Caki2 (cell line): ENCODE data around the gene TKFC. TPM values are rescaled to one million over a fixed set of nuclear protein-coding genes. Genes with fewer than 3 reads are reported as not detected.
A peak's percentile ranks its signal among the peaks of the same experiment; 100 is the strongest.

ENCODE experiments used
- DNase-seq: peaks from one replicate; pipeline ENCODE4 v3.0.0-alpha.2; 2015; ENCODE audit warnings: low read depth
- in situ Hi-C: cut with HindIII; loops from 2 replicates; pipeline ENCODE4 v1.10.0; 2016; ENCODE audit warnings: low sequenced_read_pairs, low pct_unique_long_range_greater_than_20kb, mixed read lengths
- total RNA-seq: library from RNA; depleted of rRNA; stranded (reverse); fragments of >200 nt; shearing (Covaris generic); gene quantifications from 2 replicates; pipeline ENCODE4 v1.2.3, GENCODE V29; 2014; ENCODE audit warnings: low replicate concordance; rRNA removed

Gene TKFC
- 69.5 and 73.5 TPM in 2 replicates for total RNA-seq

DNA sequence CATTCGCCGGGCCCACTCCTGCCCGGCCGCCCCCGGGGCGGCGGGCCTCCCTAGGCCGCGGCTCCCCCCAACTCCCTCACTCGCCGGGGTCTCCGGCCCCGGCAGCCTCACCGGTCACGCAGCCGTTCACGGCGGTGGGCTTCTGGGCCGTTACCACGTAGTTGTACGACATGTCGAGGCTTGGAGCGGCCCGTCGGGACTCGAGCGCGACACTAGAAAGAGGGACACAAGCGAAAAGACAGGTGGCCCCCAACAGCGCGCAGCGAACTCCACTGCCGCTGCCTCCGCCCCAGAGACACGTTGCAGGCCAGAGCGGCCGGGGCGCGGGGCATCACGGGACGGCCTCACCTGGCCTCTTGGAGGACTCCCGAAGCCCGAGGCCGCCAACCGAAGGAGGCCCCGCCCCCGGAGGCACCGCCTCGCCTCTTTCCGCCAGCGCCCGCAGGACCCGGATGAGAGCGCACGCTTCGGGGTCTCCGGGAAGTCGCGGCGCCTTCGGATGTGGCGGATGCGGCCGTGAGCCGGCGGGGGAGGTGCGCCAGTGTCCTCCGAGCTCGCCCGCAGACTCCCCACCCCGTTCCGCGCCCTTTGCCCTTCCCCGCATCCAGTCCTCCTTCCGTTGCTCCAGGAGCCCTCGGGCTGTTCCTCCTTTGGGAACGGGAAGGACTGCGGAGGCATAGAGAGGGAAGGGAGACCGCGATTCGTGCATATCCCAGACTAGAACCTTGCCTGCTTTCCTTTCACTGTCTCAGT lies at the start of gene TKFC, which contains the start of gene DDB1:
Gene TKFC (plus strand): TSS at position 432 of the 753 bp plus-strand sequence. CDS start 1,501 bp downstream, outside the sequence.
Gene DDB1 (minus strand): TSS at position 309 of the 753 bp plus-strand sequence. CDS start 137 bp downstream, at position 172.
- peak; percentile 84 for DNase-seq
- in situ Hi-C loops: no loop called here

- no peak for DNase-seq
Observed at GRCh38 chr11:61283613-61284012, 49.4 kb upstream of the TKFC start.

DNA sequence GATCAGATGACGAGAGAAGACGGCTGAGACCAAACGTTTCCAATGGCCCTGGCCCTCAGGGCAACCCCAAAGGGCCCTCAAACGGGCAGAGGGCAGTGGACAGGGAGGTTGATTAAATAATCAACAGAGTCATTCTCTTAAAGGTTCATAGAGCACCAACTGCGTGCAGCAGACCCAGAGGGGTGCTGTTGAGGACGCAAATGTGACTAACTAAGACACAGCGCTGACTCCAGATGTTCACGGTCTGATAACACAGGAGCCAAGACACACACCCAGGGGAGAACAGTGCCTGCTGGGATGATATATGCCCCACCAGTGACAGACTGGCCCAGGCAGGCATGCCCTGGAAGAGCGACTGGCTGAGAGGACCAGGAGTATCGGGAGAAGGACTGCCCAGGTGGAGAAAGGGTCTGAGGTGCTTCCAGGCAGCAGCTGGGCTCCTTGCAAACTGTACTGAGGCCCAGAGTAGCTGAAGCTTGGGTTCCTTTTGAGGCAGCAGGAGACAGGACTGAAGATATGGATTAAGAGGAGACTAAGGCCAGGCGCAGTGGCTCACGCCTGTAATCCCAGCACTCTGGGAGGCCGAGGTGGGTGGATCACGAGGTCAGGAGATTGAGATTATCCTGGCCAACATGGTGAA lies 45.6 kb upstream of the TKFC start:
- in situ Hi-C loops: no loop called here
- peak; percentile 65 for DNase-seq

More at GRCh38 chr11:61283613-61284012, 49.4 kb upstream of the TKFC start:
- in situ Hi-C loops: no loop called here

- DNase-seq: no peak
- in situ Hi-C loops: no loop called here
Observed at GRCh38 chr11:61290905-61291690, 41.9 kb upstream of the TKFC start.

- DNase-seq: no peak
- in situ Hi-C loops: no loop called here
Observed at GRCh38 chr11:61292356-61292755, 40.7 kb upstream of the TKFC start.

DNA sequence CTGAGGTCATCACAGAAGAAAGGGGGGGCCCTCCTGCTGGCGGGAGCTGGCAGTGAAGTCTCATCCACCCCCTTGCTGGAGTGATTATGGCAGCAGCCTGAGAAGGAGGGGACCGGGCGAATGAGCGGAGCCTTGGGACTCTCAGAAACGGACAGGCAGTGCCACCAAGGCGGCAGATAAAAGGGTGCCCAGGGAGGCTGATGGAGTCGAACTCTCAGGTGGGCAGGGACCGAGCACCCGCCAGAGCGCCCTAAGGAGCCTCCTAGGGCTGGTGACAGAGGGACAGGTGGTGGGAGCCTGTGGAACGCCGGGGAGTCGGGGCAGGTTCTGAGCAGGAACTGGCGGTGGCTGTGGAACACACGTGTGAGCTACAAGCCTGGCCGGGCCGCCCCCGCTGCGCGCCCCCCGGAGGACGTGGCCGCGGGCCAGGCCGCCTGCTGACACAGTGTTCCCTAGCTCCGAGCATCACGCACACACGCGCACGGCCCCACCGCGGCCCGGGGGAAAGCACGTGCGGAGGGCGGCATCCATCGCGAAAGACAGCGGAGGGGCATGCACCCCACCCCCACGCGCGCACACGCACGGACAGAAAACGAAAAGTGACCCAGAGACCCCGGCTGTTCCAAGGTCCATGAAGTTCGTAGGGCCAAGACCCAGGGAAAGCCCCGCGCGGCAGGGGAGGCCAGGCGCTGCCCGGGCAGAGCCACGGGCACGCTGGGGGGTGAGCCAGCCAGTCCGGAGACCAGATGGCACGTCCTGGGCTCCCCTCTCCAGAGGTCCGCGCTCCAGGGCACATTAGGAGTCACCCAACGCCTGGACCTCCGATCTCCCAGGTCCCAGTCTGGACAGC lies 38.9 kb upstream of the TKFC start:
- in situ Hi-C loops: no loop called here
- DNase-seq: peak; percentile 36

- no peak for DNase-seq
- in situ Hi-C loops: no loop called here
Observed at GRCh38 chr11:61294717-61295595, 38.1 kb upstream of the TKFC start, which contains the start of gene VWCE. VWCE (minus strand) TSS chr11:61295316; CDS start chr11:61295037, 279 bp downstream.

- in situ Hi-C loops: no loop called here
- no peak for DNase-seq
Observed at GRCh38 chr11:61295596-61295926, 37.5 kb upstream of the TKFC start.

DNA sequence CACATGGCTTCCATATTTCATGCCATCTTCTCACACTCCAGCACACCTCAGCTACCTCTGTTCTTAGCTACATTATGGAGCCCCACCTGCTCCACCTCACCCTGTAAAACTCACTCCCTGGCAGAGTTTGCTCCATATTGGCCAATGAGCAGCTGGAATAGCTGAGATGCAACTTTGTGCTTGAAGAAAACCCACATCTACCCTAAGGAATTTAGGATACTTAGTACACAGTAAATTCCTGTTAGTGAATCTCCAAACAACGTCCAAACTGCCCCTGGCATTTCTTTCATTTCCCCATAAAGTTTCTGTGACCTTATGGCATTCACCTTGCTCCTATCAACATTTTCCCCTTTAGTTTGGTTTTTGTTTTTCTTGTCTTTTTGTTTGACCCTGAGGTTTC lies 35.7 kb upstream of the TKFC start:
- no peak for DNase-seq
- in situ Hi-C loops: no loop called here

GRCh38 chr11:61297746-61298145 lies 35.3 kb upstream of the TKFC start:
- DNase-seq: peak; percentile 92
- in situ Hi-C loops: no loop called here

- no peak for DNase-seq
- in situ Hi-C loops: no loop called here
Observed at GRCh38 chr11:61298663-61299244, 34.3 kb upstream of the TKFC start.

- in situ Hi-C loops: no loop called here
- DNase-seq: no peak
Observed at GRCh38 chr11:61302550-61302949, 30.5 kb upstream of the TKFC start.

GRCh38 chr11:61303725-61304124 lies 29.3 kb upstream of the TKFC start:
- in situ Hi-C loops: no loop called here
- DNase-seq: no peak

GRCh38 chr11:61305417-61305816 lies 27.6 kb upstream of the TKFC start:
- DNase-seq: no peak
- in situ Hi-C loops: no loop called here

- in situ Hi-C loops: no loop called here
- no peak for DNase-seq
Observed at GRCh38 chr11:61306221-61306620, 26.8 kb upstream of the TKFC start.

DNA sequence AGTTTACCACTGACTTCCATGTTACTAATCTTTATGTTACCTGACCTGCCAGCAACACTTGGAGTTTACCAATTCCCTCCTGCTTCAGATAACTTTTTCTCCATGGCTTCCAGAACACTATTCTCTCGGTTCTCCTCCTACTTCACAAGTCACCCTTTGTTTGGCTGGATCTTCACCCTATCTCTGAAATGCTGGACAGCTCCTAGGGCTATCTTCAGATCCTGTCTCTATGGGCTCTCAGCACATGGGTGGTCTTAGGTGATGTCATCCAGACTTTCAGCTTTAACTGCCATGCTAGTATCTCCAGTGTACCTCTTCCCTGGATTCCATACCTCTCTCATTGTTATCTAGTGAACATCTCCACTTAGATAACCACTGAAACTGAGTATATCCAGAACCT lies 25.7 kb upstream of the TKFC start:
- DNase-seq: no peak
- in situ Hi-C loops: no loop called here

DNA sequence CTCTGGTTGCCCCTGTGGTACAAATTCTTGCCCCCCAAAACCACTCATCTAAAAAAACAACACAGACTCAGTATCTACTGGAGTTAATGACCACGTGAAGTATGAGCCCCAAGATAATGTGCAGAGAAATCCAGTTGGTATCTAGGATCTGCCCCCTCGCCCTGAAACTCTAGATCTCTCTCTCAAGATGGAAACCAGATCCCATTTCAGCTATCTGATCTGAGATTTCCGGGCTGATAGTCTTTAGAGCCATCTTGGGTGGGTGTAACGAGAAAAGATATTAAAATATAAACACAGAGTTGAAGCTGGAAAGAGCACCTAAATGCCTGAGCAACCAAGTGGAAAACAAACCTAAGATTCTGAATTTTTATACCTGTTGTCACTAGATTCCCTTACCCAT lies 23.9 kb upstream of the TKFC start:
- DNase-seq: no peak
- in situ Hi-C loops: no loop called here
